ENCODE measurements around the gene GPR39.

Gene GPR39

GRCh38 chr2:132607426-132608090 is 191.0 kb downstream of the GPR39 start:
- no peak for DNase-seq

GRCh38 chr2:132608311-132608710 is 191.7 kb downstream of the GPR39 start:
- DNase-seq, result no peak

GRCh38 chr2:132609101-132609890 is 192.7 kb downstream of the GPR39 start:
- no peak for DNase-seq

GRCh38 chr2:132611719-132612118 is 195.1 kb downstream of the GPR39 start:
- no peak for DNase-seq

- no peak for DNase-seq
Observed at GRCh38 chr2:132615329-132616085, 198.9 kb downstream of the GPR39 start.

GRCh38 chr2:132617989-132618388 is 201.4 kb downstream of the GPR39 start:
- DNase-seq, result no peak

GRCh38 chr2:132618734-132619133 is 202.1 kb downstream of the GPR39 start:
- DNase-seq, result no peak

- DNase-seq, result no peak
Observed at GRCh38 chr2:132620115-132620514, 203.5 kb downstream of the GPR39 start.

- no peak for DNase-seq
Observed at GRCh38 chr2:132621131-132621875, 204.7 kb downstream of the GPR39 start.

GRCh38 chr2:132623096-132623839 is 206.7 kb downstream of the GPR39 start:
- DNase-seq, result peak; percentile 3

- no peak for DNase-seq
Observed at GRCh38 chr2:132627536-132627935, 210.9 kb downstream of the GPR39 start.

- DNase-seq, result peak; percentile 2
Observed at GRCh38 chr2:132632000-132632649, 215.5 kb downstream of the GPR39 start.

GRCh38 chr2:132633635-132634034 is 217.0 kb downstream of the GPR39 start:
- DNase-seq, result no peak

GRCh38 chr2:132636346-132636745 is 219.7 kb downstream of the GPR39 start:
- no peak for DNase-seq

- DNase-seq, result no peak
Observed at GRCh38 chr2:132638313-132639040, 221.9 kb downstream of the GPR39 start.

GRCh38 chr2:132640116-132640515 is 223.5 kb downstream of the GPR39 start:
- DNase-seq, result no peak

GRCh38 chr2:132641819-132642218 is 225.2 kb downstream of the GPR39 start:
- DNase-seq, result no peak

GRCh38 chr2:132642415-132642814 is 225.8 kb downstream of the GPR39 start:
- DNase-seq, result no peak

- no peak for DNase-seq
Observed at GRCh38 chr2:132645176-132645575, 228.6 kb downstream of the GPR39 start.

- no peak for DNase-seq
Observed at GRCh38 chr2:132645722-132646539, 229.3 kb downstream of the GPR39 start.

Measured in HCEC 1CT (cell line).